ENCODE results near the gene LGALS3BP.
A peak's percentile ranks its signal among the peaks of the same experiment; 100 is the strongest.

The LGALS3BP gene

DNA sequence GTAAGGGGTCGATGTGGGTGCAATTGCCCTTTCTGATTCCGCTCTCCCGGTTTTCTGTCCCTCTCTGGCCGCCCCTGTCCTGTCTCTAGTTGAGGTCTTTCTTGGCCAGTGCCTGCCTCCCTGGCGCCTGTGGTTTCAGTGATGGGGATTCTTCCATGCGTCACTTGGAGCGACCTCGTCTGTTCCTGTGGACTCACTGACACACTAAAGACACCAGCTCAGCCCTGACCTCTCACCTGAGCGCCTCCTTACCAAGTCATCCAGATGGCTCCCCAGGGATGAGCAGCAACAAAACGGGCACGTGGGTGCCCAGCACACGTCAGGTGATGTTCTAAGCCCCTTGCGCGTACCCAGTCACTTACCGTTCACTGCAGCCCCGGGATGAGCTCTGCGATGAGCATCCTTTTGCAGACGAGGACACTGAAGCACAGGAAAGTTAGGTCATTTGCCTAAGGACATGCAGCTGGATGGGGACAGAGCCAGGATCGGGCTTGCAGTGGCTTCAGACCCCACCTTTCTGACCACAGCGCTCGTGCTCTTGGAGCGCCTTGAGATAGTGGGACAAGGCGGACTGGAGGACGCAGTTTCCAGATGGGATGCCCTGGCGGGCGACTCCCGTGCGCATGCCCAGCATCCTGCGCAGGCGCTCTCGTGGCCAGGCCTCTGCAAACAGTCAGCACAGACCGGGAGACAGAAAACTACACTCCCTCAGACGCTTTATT, 11.5 kb upstream of the LGALS3BP start:
- TF ChIP-seq GATA1 (IDR thresholded peaks at IDR 0.05; ENCODE audit: low read depth, low read length) (no peak), POLR2A (IDR thresholded peaks at IDR 0.05; ENCODE audit: low read length) (no peak)
- no peak for DNase-seq

DNA sequence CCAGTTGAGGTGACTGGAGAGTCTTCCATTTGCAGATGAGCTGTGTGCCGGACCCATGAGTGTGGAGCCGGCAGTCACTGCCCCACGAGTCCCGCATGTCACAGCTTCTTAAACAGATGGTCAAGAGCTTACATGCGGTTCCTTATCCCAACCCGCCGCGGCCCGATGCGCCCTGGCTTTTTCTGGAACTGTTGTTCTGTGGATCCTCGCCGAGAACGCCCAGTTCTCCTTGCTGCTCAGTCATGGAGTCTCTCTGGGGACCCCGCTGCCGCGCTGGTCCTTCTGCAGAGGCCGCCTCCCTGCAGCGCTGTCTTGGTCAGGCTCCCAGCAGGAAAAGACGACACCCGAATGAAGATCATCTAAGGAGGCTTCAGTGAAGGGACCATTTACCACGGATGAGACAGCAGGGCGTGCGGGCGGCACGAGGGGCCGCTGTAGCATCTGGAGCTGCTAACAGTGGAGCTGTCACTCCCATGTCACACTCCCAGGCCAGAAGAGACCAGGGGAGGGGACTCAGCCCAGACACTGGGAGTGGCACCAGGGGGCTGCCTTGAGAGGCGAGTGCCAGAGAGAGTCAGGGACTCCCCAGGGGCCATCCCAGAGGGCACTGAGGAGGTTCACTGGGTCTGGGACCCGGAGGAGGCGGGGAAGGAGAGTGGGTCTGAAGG, 10.8 kb upstream of the LGALS3BP start:
- no peak for TF ChIP-seq POLR2A (IDR thresholded peaks at IDR 0.05; ENCODE audit: low read length)
- TF ChIP-seq GATA1 (IDR thresholded peaks at IDR 0.05; ENCODE audit: low read depth, low read length), result no peak
- DNase-seq, result no peak

DNA sequence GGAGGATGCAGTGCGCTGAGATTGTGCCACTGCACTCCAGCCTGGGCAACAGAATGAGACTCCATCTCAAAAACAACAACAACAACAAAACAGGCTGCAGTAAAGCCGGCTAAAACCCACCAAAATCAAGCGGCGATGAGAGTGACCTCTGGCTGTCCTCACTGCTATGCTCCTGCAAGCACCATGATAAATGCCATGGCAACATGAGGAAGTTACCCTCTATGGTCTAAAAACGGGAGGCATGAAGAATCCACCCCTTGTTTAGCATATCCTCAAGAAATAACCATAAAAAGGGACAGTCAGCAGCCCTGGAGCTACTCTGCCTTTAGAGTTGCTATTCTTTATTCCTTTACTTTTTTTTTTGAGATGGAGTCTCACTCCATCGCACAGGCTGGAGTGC, 8.4 kb upstream of the LGALS3BP start:
- DNase-seq, result peak; percentile 16 to 60
- TF ChIP-seq GATA1 (IDR thresholded peaks at IDR 0.05; ENCODE audit: low read depth, low read length) (no peak), POLR2A (IDR thresholded peaks at IDR 0.05; ENCODE audit: low read length) (no peak)

DNA sequence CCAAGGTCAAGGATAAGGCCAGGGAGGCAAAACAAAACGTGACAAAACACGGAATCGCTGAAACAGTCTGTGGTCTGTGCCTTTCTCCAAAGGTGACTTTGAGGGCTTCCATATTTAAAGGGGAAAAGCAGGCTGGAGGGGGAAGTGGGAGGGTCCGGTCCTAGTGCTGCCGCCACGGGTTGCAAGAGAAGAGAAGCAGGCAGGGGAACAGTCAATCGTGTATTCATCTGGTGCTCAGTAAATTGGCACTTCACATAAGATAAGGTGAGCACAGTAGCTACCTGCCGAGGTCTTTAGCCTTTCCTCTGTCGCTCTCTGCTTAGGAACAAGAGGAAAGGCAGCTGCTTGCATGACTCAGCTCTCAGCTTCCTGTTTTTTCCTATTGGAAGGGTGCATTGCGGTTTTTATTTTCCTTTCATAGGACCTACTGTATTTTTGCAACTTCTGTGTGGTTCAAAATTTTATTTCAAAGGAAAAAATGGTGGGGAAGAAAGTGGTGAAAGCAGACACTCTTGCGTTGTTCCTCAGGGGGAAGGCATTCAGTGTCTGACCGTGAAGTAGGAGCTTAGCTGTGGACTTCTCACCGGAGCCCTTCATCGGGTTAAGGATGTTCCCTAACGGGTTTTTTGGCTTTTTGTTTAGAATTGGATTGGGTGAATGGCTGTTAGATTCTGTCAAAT, 7.1 kb upstream of the LGALS3BP start:
- no peak for TF ChIP-seq GATA1 (IDR thresholded peaks at IDR 0.05; ENCODE audit: low read depth, low read length)
- DNase-seq, result no peak

DNA sequence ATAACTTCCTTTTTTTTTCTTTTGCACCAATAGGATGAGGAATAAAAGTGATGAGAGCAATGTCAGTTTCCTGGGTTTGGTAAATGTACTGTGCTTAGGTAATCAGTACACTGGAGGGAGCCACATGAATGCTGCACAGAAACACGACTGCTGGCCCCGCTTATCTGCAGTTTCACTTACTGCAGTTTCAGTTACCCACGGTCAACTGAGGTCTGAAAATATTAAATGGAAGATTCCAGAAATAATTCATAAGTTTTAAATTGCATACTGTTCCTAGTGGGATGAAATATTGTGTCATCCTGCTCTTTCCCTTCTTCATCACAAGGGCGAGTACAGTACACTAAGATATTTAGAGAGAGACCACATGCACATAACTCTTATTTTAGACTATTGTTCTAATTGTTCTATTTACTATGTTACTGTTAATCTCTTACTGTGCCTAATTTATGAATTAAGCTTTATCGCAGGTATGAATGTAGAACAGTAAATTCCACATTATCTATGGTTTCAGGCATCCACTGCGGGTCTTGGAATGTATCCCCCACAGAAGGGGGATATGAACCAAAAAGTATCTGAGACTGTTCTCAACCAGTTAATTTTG, 6.4 kb upstream of the LGALS3BP start:
- no peak for TF ChIP-seq POLR2A (IDR thresholded peaks at IDR 0.05; ENCODE audit: low read length)
- TF ChIP-seq GATA1 (IDR thresholded peaks at IDR 0.05; ENCODE audit: low read depth, low read length), result no peak
- DNase-seq, result peak; percentile 54 to 62

DNA sequence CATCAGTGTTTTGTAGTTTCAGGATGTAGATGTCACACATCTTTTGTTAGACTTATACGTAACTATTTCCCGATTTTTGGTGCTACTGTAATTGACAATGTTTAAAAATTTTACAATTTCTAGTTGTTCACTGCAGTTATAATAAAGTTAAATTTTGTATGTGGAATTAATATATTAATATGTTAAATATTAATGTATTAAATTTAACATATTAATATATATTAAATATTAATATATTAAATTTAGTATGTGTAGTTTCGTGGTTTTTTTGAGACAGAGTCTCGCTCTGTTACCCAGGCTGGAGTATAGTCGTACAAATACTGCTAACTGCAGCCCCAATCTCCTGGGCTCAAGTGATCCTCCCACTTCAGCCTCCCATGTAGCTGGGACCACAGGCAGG, 5.7 kb upstream of the LGALS3BP start:
- TF ChIP-seq POLR2A (IDR thresholded peaks at IDR 0.05; ENCODE audit: low read length), result no peak
- TF ChIP-seq GATA1 (IDR thresholded peaks at IDR 0.05; ENCODE audit: low read depth, low read length), result no peak
- no peak for DNase-seq

DNA sequence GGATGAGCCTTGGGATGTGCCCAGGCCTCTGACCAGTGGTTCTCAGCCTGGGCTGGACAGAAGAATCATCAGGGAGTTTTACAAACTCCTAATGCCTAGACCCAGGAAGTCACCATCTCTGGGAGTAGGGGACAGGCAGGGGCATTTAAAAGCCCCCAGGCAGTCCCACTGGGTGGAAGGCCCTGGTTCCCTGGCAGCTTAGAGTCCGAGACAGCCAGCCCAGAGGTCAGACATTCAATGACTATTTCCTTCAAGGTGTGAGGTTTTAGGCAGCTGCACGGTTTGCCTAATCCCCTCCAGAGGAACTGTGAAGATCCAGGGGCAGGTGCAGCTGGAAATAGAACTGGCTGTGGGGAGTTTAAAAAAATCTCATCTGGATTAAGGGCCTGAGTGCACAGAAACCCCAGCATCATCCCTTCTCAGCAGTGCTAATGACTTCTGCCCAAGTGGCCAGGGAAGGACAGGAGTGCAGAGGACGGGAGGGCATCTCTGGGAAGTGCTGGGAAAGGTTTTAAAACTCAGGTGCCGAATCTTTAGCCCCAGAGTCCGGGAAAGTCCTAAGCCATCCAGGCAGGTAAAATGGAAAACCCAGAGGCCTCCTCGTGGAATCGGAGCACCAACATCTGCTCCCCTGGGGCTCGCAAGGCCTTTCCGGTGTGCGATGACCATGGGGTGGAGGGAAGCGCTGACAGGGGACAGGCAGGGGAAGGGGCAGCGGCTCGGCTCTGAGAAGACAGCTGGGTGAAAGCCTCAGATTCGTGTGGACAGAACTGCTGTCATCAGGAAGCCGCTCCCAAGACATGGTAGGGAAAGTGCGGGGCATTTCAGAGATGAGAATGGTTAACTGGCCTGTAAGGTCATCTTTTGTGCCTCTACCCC, 1.5 kb upstream of the LGALS3BP start:
- DNase-seq, result no peak
- TF ChIP-seq GATA1 (IDR thresholded peaks at IDR 0.05; ENCODE audit: low read depth, low read length), result no peak
- no peak for TF ChIP-seq POLR2A (IDR thresholded peaks at IDR 0.05; ENCODE audit: low read length)

DNA sequence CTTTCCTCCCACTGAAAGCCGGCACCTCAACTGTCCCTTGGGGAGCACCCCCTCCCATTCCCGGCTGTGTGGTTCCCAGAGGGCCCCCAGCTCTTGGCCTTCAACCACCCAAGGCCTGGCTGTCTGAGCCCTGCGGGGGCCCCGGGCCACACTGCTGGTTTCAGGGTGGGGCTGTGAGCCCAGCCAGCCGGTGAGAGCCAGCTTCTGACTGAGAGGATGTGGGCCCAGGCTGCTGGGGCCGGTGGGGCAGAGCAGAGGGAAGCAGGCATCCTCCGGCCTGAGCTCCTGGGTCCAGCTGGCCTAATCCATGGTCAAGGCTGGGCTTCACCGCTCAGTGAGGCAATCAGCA, 875 bp upstream of the LGALS3BP start:
- DNase-seq, result no peak
- no peak for TF ChIP-seq POLR2A (IDR thresholded peaks at IDR 0.05; ENCODE audit: low read length)
- TF ChIP-seq GATA1 (IDR thresholded peaks at IDR 0.05; ENCODE audit: low read depth, low read length), result no peak

DNA sequence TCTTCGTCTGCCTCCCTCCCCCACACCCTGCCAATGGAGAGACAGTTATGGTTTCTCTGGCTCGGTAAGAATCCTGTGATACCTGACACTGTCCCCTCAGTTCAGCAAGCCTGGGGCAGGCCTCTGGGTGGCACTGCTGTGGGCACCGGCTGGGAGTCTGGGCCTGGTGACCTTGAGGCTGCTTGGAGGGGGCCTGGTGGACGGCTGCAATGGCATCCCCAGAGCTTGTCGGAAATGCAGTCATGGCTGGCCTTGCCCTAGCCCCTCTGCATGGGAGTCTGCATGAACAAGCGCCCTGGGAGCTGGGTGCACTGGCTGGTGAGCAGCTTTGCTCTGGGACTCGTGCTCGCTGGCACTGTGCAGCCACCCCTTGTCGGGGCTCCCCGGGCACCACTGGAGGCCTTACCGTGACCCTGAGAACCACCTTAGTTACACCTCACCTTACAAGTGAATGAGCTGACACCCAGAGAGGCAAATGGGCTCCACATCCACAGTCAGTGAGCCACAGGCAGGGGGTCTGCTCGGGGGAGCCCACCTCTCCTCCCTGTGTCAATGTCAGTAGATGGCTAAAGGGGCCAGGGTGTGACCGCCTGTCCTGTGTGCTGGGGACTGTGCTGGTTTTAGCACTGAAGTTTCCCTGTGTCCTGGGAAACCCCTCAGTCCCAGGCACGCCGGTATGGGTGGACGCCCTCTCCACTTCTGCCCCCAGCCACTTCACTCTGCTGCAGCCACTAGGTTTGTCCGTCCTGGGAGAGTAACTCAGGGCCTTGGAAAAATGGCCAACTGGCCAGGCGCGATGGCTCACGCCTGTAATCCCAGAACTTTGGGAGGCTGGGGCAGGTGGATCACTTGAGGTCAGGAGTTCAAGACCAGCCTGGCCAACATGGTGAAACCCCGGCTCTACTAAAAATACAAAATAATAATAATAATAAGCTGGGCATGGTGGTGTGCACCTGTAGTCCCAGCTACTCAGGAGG, 1.4 kb downstream of the LGALS3BP start:
- TF ChIP-seq GATA1 (IDR thresholded peaks at IDR 0.05; ENCODE audit: low read depth, low read length) (no peak), POLR2A (IDR thresholded peaks at IDR 0.05; ENCODE audit: low read length) (no peak)
- DNase-seq, result no peak

DNA sequence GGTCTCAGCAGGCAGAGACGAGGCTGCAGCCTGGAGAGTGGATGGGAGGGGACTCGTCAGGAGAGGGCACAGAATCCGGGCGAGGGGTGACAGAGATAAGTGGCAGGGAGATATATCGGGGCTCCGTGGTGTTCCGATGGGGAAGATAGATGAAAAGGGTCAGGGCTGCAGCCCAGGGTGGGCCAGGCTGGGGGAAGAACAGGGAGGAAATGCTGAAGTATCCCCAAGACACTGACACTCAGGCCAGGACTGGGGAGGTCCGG, 2.1 kb downstream of the LGALS3BP start:
- no peak for DNase-seq
- TF ChIP-seq GATA1 (IDR thresholded peaks at IDR 0.05; ENCODE audit: low read depth, low read length), result no peak
- TF ChIP-seq POLR2A (IDR thresholded peaks at IDR 0.05; ENCODE audit: low read length), result no peak

DNA sequence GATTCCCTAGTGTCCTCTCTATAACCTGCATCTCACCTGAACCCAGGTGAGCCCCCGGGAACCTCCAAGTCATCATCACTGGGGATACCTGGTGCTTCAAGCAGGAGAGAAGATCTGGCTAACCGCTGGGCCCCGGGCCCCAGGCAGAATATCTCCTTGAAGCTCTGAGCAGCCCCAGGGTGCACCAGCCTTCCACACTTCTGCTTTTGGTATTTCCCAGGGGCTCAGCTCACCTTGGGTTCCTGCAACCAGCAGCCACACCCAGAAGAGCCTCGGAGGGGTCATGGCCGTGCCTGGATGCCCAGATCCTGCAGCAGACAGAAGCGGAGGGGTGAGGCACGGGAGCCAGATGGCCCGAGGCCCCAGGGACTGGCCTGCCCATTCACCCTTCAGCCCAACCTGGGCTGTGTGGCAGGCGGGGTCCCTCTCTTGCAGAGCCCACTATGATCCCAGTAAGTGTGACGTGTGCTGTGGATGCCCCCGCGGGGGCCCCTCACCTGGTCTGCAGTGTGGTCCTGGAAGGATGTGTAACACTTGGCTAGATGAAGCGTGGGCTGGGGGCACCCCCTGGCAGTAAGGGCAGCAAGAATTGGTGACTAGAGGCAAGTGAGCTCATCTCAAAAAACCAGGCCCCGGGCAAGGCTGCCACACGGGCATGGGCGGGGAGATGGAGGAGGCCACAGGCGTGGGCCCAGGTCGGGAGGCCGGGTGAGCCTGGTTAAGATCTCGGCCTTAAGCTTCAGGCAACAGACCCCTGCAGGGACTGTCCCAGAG, 2.6 kb downstream of the LGALS3BP start:
- TF ChIP-seq GATA1 (IDR thresholded peaks at IDR 0.05; ENCODE audit: low read depth, low read length) (no peak), POLR2A (IDR thresholded peaks at IDR 0.05; ENCODE audit: low read length) (no peak)
- no peak for DNase-seq

Measured in erythroblast (primary cell).